ENCODE measurements around the gene GAREM2. TPM values are rescaled to one million over a fixed set of nuclear protein-coding genes. Genes with fewer than 3 reads are reported as not detected.

GAREM2 gene
- total RNA-seq, 1 donor from 2014 or later, result 4.2 TPM

DNA sequence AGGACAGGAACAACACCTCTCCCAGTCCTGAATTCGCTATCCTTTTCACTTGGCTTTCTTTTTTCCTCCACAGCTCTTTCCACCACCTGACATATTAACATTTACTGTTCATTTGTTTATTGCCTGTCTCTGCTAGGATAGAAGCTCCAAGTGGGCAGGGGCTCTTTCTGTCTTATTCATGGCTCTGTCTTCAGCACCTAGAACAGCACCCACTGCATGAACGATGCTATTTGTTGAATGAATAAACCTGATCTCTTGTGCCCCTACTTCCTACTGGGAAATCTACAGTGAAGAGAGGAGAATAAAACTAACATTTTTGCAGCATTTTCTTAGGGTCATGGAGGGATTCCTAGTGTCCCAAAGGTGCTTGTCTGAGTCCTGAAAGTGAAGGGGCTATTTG, 24.4 kb upstream of the GAREM2 start:
- no peak overlapping the region for H3K4me2 ChIP-seq (ENCODE audit: low read length)
- no peak overlapping the region for H3K4me3 ChIP-seq (ENCODE audit: insufficient read depth, low read depth, low read length)
- TF ChIP-seq, protein P1, sequence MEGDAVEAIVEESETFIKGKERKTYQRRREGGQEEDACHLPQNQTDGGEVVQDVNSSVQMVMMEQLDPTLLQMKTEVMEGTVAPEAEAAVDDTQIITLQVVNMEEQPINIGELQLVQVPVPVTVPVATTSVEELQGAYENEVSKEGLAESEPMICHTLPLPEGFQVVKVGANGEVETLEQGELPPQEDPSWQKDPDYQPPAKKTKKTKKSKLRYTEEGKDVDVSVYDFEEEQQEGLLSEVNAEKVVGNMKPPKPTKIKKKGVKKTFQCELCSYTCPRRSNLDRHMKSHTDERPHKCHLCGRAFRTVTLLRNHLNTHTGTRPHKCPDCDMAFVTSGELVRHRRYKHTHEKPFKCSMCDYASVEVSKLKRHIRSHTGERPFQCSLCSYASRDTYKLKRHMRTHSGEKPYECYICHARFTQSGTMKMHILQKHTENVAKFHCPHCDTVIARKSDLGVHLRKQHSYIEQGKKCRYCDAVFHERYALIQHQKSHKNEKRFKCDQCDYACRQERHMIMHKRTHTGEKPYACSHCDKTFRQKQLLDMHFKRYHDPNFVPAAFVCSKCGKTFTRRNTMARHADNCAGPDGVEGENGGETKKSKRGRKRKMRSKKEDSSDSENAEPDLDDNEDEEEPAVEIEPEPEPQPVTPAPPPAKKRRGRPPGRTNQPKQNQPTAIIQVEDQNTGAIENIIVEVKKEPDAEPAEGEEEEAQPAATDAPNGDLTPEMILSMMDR (IDR thresholded peaks at IDR 0.05; ENCODE audit: insufficient read depth, low read depth, low read length), result no peak
- TF ChIP-seq EZH2 (IDR thresholded peaks at IDR 0.05; ENCODE audit: insufficient read depth, low read length), result no peak
- H4K20me1 ChIP-seq (ENCODE audit: insufficient read depth, low read length), result no peaks in the 10 kb centered on the region
- H3K36me3 Mint-ChIP-seq (ENCODE audit: low read depth, unreplicated experiment), result no peaks in the 10 kb centered on the region
- no peaks in the 10 kb centered on the region for H3K4me1 Mint-ChIP-seq (ENCODE audit: low read depth, unreplicated experiment)
- H3K27ac Mint-ChIP-seq (ENCODE audit: unreplicated experiment), result no peak overlapping the region
- no peak overlapping the region for H3K9ac ChIP-seq (ENCODE audit: low read length)
- no peaks in the 10 kb centered on the region for H3K36me3 ChIP-seq (ENCODE audit: insufficient read depth, low read length)
- H2AFZ ChIP-seq (ENCODE audit: low read depth, low read length), result no peak overlapping the region
- FAIRE-seq, result no peak
- H3K4me1 ChIP-seq (ENCODE audit: insufficient read depth, low read length), result no peaks in the 10 kb centered on the region
- no peak overlapping the region for H3K27ac ChIP-seq (ENCODE audit: low read depth, low read length)
- peaks cover 3% of the 10 kb centered on the region for H3K27me3 ChIP-seq (ENCODE audit: insufficient read depth, low read length)
- H3K27me3 Mint-ChIP-seq (ENCODE audit: low read depth, unreplicated experiment), result peaks cover 4% of the 10 kb centered on the region
- H3K9me3 ChIP-seq (ENCODE audit: insufficient read depth, low read depth, low read length), result no peaks in the 10 kb centered on the region
- DNase-seq (ENCODE audit: low read depth), result no peak
- H3K9me3 Mint-ChIP-seq (ENCODE audit: unreplicated experiment), result peaks cover 2% of the 10 kb centered on the region
- no peaks in the 10 kb centered on the region for H3K79me2 ChIP-seq (ENCODE audit: insufficient read depth, low read length)
- no peak overlapping the region for H3K4me3 Mint-ChIP-seq (ENCODE audit: unreplicated experiment)

- Mint-ChIP-seq H3K27me3 (ENCODE audit: low read depth, unreplicated experiment) (peaks cover 4% of the 10 kb centered on the region), H3K9me3 (ENCODE audit: unreplicated experiment) (peaks cover 2% of the 10 kb centered on the region), H3K4me3 (ENCODE audit: unreplicated experiment) (no peak overlapping the region), H3K27ac (ENCODE audit: unreplicated experiment) (no peak overlapping the region), H3K4me1 (ENCODE audit: low read depth, unreplicated experiment) (no peaks in the 10 kb centered on the region), H3K36me3 (ENCODE audit: low read depth, unreplicated experiment) (no peaks in the 10 kb centered on the region)
- DNase-seq (ENCODE audit: low read depth) (no peak), FAIRE-seq (no peak)
- H3K9ac ChIP-seq (ENCODE audit: low read length), result no peak overlapping the region
- H3K9me3 ChIP-seq (ENCODE audit: insufficient read depth, low read depth, low read length), result no peaks in the 10 kb centered on the region
- no peaks in the 10 kb centered on the region for H3K36me3 ChIP-seq (ENCODE audit: insufficient read depth, low read length)
- H3K4me2 ChIP-seq (ENCODE audit: low read length), result no peak overlapping the region
- no peak overlapping the region for H3K27ac ChIP-seq (ENCODE audit: low read depth, low read length)
- peaks cover 3% of the 10 kb centered on the region for H3K27me3 ChIP-seq (ENCODE audit: insufficient read depth, low read length)
- no peak for TF ChIP-seq EZH2 (IDR thresholded peaks at IDR 0.05; ENCODE audit: insufficient read depth, low read length)
- TF ChIP-seq, protein P1 (IDR thresholded peaks at IDR 0.05; ENCODE audit: insufficient read depth, low read depth, low read length), result no peak
- no peaks in the 10 kb centered on the region for H4K20me1 ChIP-seq (ENCODE audit: insufficient read depth, low read length)
- H3K4me1 ChIP-seq (ENCODE audit: insufficient read depth, low read length), result no peaks in the 10 kb centered on the region
- H2AFZ ChIP-seq (ENCODE audit: low read depth, low read length), result no peak overlapping the region
- no peaks in the 10 kb centered on the region for H3K79me2 ChIP-seq (ENCODE audit: insufficient read depth, low read length)
- no peak overlapping the region for H3K4me3 ChIP-seq (ENCODE audit: insufficient read depth, low read depth, low read length)
These were observed 22.6 kb upstream of the GAREM2 start for GRCh38 chr2:26150243-26150642.

- Histone ChIP-seq H3K4me1 (ENCODE audit: insufficient read depth, low read length) (no peaks in the 10 kb centered on the region), H3K36me3 (ENCODE audit: insufficient read depth, low read length) (no peaks in the 10 kb centered on the region), H2AFZ (ENCODE audit: low read depth, low read length) (no peak overlapping the region), H3K79me2 (ENCODE audit: insufficient read depth, low read length) (no peaks in the 10 kb centered on the region), H3K27me3 (ENCODE audit: insufficient read depth, low read length) (no peaks in the 10 kb centered on the region), H3K4me3 (ENCODE audit: insufficient read depth, low read depth, low read length) (no peak overlapping the region), H3K9me3 (ENCODE audit: insufficient read depth, low read depth, low read length) (no peaks in the 10 kb centered on the region), H3K4me2 (ENCODE audit: low read length) (no peak overlapping the region), H3K27ac (ENCODE audit: low read depth, low read length) (no peak overlapping the region), H4K20me1 (ENCODE audit: insufficient read depth, low read length) (no peaks in the 10 kb centered on the region), H3K9ac (ENCODE audit: low read length) (no peak overlapping the region)
- Mint-ChIP-seq H3K4me1 (ENCODE audit: low read depth, unreplicated experiment) (no peaks in the 10 kb centered on the region), H3K27ac (ENCODE audit: unreplicated experiment) (no peak overlapping the region), H3K9me3 (ENCODE audit: unreplicated experiment) (peaks cover 2% of the 10 kb centered on the region), H3K4me3 (ENCODE audit: unreplicated experiment) (no peak overlapping the region), H3K27me3 (ENCODE audit: low read depth, unreplicated experiment) (peaks cover under 1% of the 10 kb centered on the region), H3K36me3 (ENCODE audit: low read depth, unreplicated experiment) (no peaks in the 10 kb centered on the region)
- TF ChIP-seq, protein P1 (IDR thresholded peaks at IDR 0.05; ENCODE audit: insufficient read depth, low read depth, low read length), result no peak
- TF ChIP-seq EZH2 (IDR thresholded peaks at IDR 0.05; ENCODE audit: insufficient read depth, low read length), result no peak
- DNase-seq (ENCODE audit: low read depth) (no peak), FAIRE-seq (no peak)
These were observed 15.3 kb upstream of the GAREM2 start for GRCh38 chr2:26157580-26157979.
